Right lobe of liver (tissue), 6 donors: Measurements from ENCODE around the gene CD46. TPM values are rescaled to one million over a fixed set of nuclear protein-coding genes. Genes with fewer than 3 reads are reported as not detected.

ENCODE experiments used
- ATAC-seq, 4 donors: fragments of 200-7000 bp; cut with Tn5 transposase; one replicate each; pipeline ENCODE4 v1.9.1; 2020; ENCODE audit warnings: mild to moderate bottlenecking in 4 of 4, moderate library complexity in 4 of 4
- DNase-seq, 3 donors: peaks; one replicate each; pipeline ENCODE4 v3.0.0-alpha.2; 2020
- H3K27ac ChIP-seq, 3 donors: fragments of 200-600 bp; one replicate each; pipeline ENCODE4 v1.8.0; 2022
- H3K27me3 ChIP-seq, 2 donors: fragments of 200-600 bp; one replicate each; pipeline ENCODE4 v1.8.0; 2022
- H3K36me3 ChIP-seq, 4 donors: fragments of 200-600 bp; sonication (generic) in 1 of 4; one replicate each; pipeline versions ENCODE4 v1.5.1 to v1.8.0; 2017 to 2022; ENCODE audit warnings: control low read depth in 1 of 4
- H3K4me1 ChIP-seq, 4 donors: fragments of 200-600 bp; sonication (generic) in 1 of 4; one replicate each; pipeline versions ENCODE4 v1.5.1 to v1.8.0; 2017 to 2022; ENCODE audit warnings: control low read depth in 1 of 4
- H3K4me3 ChIP-seq, 3 donors: fragments of 200-600 bp; one replicate each; pipeline ENCODE4 v1.8.0; 2022
- H3K9me3 ChIP-seq, 4 donors: fragments of 200-600 bp; sonication (generic) in 1 of 4; one replicate each; pipeline versions ENCODE4 v1.5.1 to v1.8.0; 2017 to 2022; ENCODE audit warnings: control low read depth in 1 of 4
- CTCF ChIP-seq, 4 donors: fragments of 200-600 bp in 3 of 4; fragments of 450-650 bp in 1 of 4; IDR thresholded peaks; one replicate each; pipeline versions ENCODE4 v1.5.1 to v1.8.0; 2016 to 2022; ENCODE audit warnings: antibody characterized with exemption in 4 of 4, mild to moderate bottlenecking in 2 of 4
- POLR2A ChIP-seq: fragments of 450-650 bp; IDR thresholded peaks from one replicate; pipeline ENCODE4 v1.6.1; 2017; ENCODE audit warnings: antibody characterized with exemption, mild to moderate bottlenecking
- WGBS: methylation state at CpG from one replicate; pipeline ENCODE4 v1.1.6; 2018; ENCODE audit warnings: low coverage, low lambda C conversion rate; ENCODE audit not compliant: insufficient coverage; ENCODE audit errors: missing lambda C conversion rate; 5-methylcytosine and 5-hydroxymethylcytosine counted together
- intact Hi-C, 2 donors: fragments of 100-400 bp; cut with DNase I; formaldehyde crosslinking; loops; one replicate each; pipeline versions ENCODE4 v1.11.2 to v1.14.1; 2022
- total RNA-seq, 6 experiments: library from RNA; depleted of rRNA in 2 of 6; stranded (reverse); fragments of >200 nt in 2 of 6; fragmentation: NEBNext Ultra II Directional in 3 of 6; extraction: Animal tissue kit (Norgen Biotek cat#: 25700) in 3 of 6; gene quantifications; one replicate each; pipeline versions ENCODE4 v1.1.0 to v1.2.4, GENCODE V29; 2016 to 2023
- donor health status: DM: no; HTN: yes; CAD: no.
- donor health status: DM: no; HTN: no; CAD: no.
- donor health status: DM: no; HTN: no; CAD: no.
- donor health status: DM: no; HTN: yes; CAD: no.
- donor health status: DM: no; HTN: yes; CAD: no.

CD46 gene
- total RNA-seq, 6 experiments from 2014 or later, result 99.3 to 133 (median 114) TPM

- Histone ChIP-seq H3K4me3 (no peak overlapping the region), H3K27me3 (no peaks in the 10 kb centered on the region), H3K36me3 (no peaks in the 10 kb centered on the region), H3K9me3 (no peaks in the 10 kb centered on the region), H3K4me1 (no peaks in the 10 kb centered on the region), H3K27ac (no peak overlapping the region)
- DNase-seq (no peak), ATAC-seq (no peak)
- intact Hi-C loops, result no loop called here
- 91% methylated on average over 5 of the region's 6 CpGs for WGBS
- TF ChIP-seq CTCF (IDR thresholded peaks at IDR 0.05) (no peak), POLR2A (no peak)
Observed at GRCh38 chr1:207835958-207836357, 84.1 kb downstream of the CD46 start.

- Histone ChIP-seq H3K27me3 (no peaks in the 10 kb centered on the region), H3K36me3 (no peaks in the 10 kb centered on the region), H3K27ac (no peak overlapping the region), H3K4me3 (no peak overlapping the region), H3K4me1 (no peaks in the 10 kb centered on the region), H3K9me3 (no peaks in the 10 kb centered on the region)
- TF ChIP-seq POLR2A (no peak), CTCF (IDR thresholded peaks at IDR 0.05) (no peak)
- intact Hi-C loops, result no loop called here
- no peak for ATAC-seq
- DNase-seq, result no peak
- WGBS, result 75% methylated on average over 12 of the region's 15 CpGs
Observed at GRCh38 chr1:207836591-207837347, 84.9 kb downstream of the CD46 start.

- Histone ChIP-seq H3K36me3 (no peaks in the 10 kb centered on the region), H3K9me3 (no peaks in the 10 kb centered on the region), H3K27me3 (no peaks in the 10 kb centered on the region), H3K27ac (no peak overlapping the region), H3K4me1 (no peaks in the 10 kb centered on the region), H3K4me3 (no peak overlapping the region)
- 85% methylated on average over 3 of the region's 4 CpGs for WGBS
- TF ChIP-seq POLR2A, result no peak
- TF ChIP-seq CTCF (IDR thresholded peaks at IDR 0.05), result no peak
- DNase-seq, result no peak
- intact Hi-C loops, result no loop called here
- ATAC-seq, result no peak
Observed at GRCh38 chr1:207837673-207838072, 85.8 kb downstream of the CD46 start.

GRCh38 chr1:207838156-207839082 is 86.6 kb downstream of the CD46 start:
- Histone ChIP-seq H3K27me3 (no peaks in the 10 kb centered on the region), H3K36me3 (no peaks in the 10 kb centered on the region), H3K9me3 (no peaks in the 10 kb centered on the region), H3K27ac (no peak overlapping the region), H3K4me1 (no peaks in the 10 kb centered on the region), H3K4me3 (no peak overlapping the region)
- TF ChIP-seq CTCF (IDR thresholded peaks at IDR 0.05) (no peak), POLR2A (no peak)
- intact Hi-C loops, result no loop called here
- ATAC-seq (peak; percentile 12 to 54 (median 28)), DNase-seq (no peak)
- 77% methylated on average over 9 of the region's 15 CpGs for WGBS
